OCI-LY1 (cell line): ENCODE measurements around the gene NECAP2.
"Not testable (repeated sequence)": the region's sequence is repeated elsewhere in the genome, so short reads cannot be mapped to it uniquely, and the experiment has no call there.

Source experiments
- H2AFZ ChIP-seq: fragments of 200-600 bp; sonication (generic), shearing (Covaris generic); 2 replicates; pipeline ENCODE4 v1.6.0; 2014; ENCODE audit warnings: antibody characterized with exemption, mild to moderate bottlenecking, low read length
- H3F3A ChIP-seq: fragments of 200-600 bp; sonication (generic), shearing (Covaris generic); 2 replicates; pipeline ENCODE4 v1.6.0; 2014; ENCODE audit warnings: mild to moderate bottlenecking, antibody characterized with exemption, low read length, moderate library complexity; ENCODE audit not compliant: insufficient read depth
- H3K27ac ChIP-seq: fragments of 200-600 bp; sonication (generic); 2 replicates; pipeline ENCODE4 v1.5.1; 2014; ENCODE audit warnings: low read length, mixed run types, mild to moderate bottlenecking, low read depth; ENCODE audit not compliant: poor library complexity, severe bottlenecking
- H3K27me3 ChIP-seq: fragments of 200-600 bp; sonication (generic); 2 replicates; pipeline ENCODE4 v1.6.0; 2014; ENCODE audit warnings: antibody characterized with exemption, mild to moderate bottlenecking, low read length, moderate library complexity; ENCODE audit not compliant: insufficient read depth
- H3K36me3 ChIP-seq: fragments of 200-600 bp; sonication (generic); 2 replicates; pipeline ENCODE4 v1.6.1; 2014; ENCODE audit warnings: mild to moderate bottlenecking, antibody characterized with exemption, low read length, moderate library complexity, mixed read lengths; ENCODE audit not compliant: insufficient read depth
- H3K4me1 ChIP-seq: fragments of 200-600 bp; sonication (generic); 2 replicates; pipeline ENCODE4 v1.5.1; 2014; ENCODE audit warnings: mild to moderate bottlenecking, low read length, moderate library complexity; ENCODE audit not compliant: insufficient read depth, severe bottlenecking
- H3K4me2 ChIP-seq: fragments of 200-600 bp; sonication (generic), shearing (Covaris generic); 2 replicates; pipeline ENCODE4 v1.6.1; 2014; ENCODE audit warnings: low read length
- H3K4me3 ChIP-seq: fragments of 200-600 bp; sonication (generic); 2 replicates; pipeline ENCODE4 v1.5.1; 2014; ENCODE audit warnings: low read length, low read depth, mild to moderate bottlenecking, mixed read lengths; ENCODE audit not compliant: poor library complexity, severe bottlenecking
- H3K79me2 ChIP-seq: fragments of 200-600 bp; shearing (Covaris generic); 2 replicates; pipeline ENCODE4 v1.6.1; 2016; ENCODE audit warnings: mixed run types, low read length, mixed read lengths; ENCODE audit not compliant: insufficient read depth
- H3K9ac ChIP-seq: fragments of 200-600 bp; sonication (generic), shearing (Covaris generic); 2 replicates; pipeline ENCODE4 v1.6.1; 2014; ENCODE audit warnings: mild to moderate bottlenecking, low read length, mixed read lengths
- H3K9me2 ChIP-seq: fragments of 200-600 bp; sonication (generic), shearing (Covaris generic); 2 replicates; pipeline ENCODE4 v1.6.1; 2014; ENCODE audit warnings: low read depth, mild to moderate bottlenecking, low read length, mixed read lengths
- H3K9me3 ChIP-seq: fragments of 200-600 bp; shearing (Covaris generic); 2 replicates; pipeline ENCODE4 v1.6.1; 2014; ENCODE audit warnings: low read length, mixed read lengths
- H4K20me1 ChIP-seq: fragments of 200-600 bp; sonication (generic), shearing (Covaris generic); 2 replicates; pipeline ENCODE4 v1.6.0; 2016; ENCODE audit warnings: mild to moderate bottlenecking, low read length; ENCODE audit not compliant: insufficient read depth
- EZH2 ChIP-seq: fragments of 200-600 bp; sonication (generic), shearing (Covaris generic); IDR thresholded peaks from 2 replicates; pipeline ENCODE4 v1.8.0; 2017; ENCODE audit warnings: borderline replicate concordance, mixed run types, mild to moderate bottlenecking, antibody characterized with exemption, low read length, moderate library complexity, mixed read lengths
- TF ChIP-seq, protein P1 (sequence below): fragments of 200-600 bp; sonication (generic), shearing (Covaris generic); IDR thresholded peaks from 2 replicates; pipeline ENCODE4 v1.5.1; 2017; ENCODE audit warnings: mild to moderate bottlenecking, antibody characterized with exemption, low read length, moderate library complexity, mixed read lengths

Gene NECAP2

GRCh38 chr1:16493731-16494130, 53.2 kb downstream of the NECAP2 start:
- not testable (repeated sequence) for H3K9me3 ChIP-seq, H3K27ac ChIP-seq, H3K4me1 ChIP-seq, H2AFZ ChIP-seq, H4K20me1 ChIP-seq, H3K36me3 ChIP-seq, H3K4me2 ChIP-seq, H3K4me3 ChIP-seq, H3K27me3 ChIP-seq, H3F3A ChIP-seq, H3K9me2 ChIP-seq, H3K9ac ChIP-seq, H3K79me2 ChIP-seq

- H3F3A ChIP-seq, H3K27ac ChIP-seq, H3K9ac ChIP-seq, H3K9me3 ChIP-seq, H3K4me3 ChIP-seq, H3K36me3 ChIP-seq, H3K79me2 ChIP-seq, H3K4me2 ChIP-seq, H2AFZ ChIP-seq, H3K9me2 ChIP-seq, H4K20me1 ChIP-seq, H3K27me3 ChIP-seq: not testable (repeated sequence)
- TF ChIP-seq, protein P1, sequence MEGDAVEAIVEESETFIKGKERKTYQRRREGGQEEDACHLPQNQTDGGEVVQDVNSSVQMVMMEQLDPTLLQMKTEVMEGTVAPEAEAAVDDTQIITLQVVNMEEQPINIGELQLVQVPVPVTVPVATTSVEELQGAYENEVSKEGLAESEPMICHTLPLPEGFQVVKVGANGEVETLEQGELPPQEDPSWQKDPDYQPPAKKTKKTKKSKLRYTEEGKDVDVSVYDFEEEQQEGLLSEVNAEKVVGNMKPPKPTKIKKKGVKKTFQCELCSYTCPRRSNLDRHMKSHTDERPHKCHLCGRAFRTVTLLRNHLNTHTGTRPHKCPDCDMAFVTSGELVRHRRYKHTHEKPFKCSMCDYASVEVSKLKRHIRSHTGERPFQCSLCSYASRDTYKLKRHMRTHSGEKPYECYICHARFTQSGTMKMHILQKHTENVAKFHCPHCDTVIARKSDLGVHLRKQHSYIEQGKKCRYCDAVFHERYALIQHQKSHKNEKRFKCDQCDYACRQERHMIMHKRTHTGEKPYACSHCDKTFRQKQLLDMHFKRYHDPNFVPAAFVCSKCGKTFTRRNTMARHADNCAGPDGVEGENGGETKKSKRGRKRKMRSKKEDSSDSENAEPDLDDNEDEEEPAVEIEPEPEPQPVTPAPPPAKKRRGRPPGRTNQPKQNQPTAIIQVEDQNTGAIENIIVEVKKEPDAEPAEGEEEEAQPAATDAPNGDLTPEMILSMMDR = peak; percentile 30
- peaks cover 15% of the 10 kb centered on the region for H3K4me1 ChIP-seq
Observed at GRCh38 chr1:16497474-16497904, 57.0 kb downstream of the NECAP2 start.

DNA sequence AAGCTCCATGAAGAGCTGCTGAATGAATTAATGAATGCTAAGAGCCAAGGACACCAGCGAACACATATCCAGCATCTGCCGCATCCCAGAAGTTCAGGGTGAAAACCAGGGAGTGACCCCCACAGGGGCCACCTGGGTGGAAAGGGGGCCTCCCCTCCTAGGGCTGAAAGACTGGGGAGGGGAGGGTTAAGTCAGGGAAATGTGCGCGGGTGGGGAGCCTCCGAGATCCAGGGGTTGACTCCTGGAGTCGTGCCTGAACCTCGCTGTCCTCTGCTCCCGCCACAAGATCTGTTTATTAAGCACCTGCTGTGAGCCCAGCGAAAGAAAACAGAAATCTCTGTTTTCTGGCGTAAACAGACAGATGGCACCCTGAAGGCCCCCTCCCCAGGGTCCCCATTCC, 57.5 kb downstream of the NECAP2 start:
- H3K9me2 ChIP-seq, H4K20me1 ChIP-seq, H2AFZ ChIP-seq, H3K9ac ChIP-seq, H3K27ac ChIP-seq, H3K79me2 ChIP-seq, H3K36me3 ChIP-seq, H3K9me3 ChIP-seq, H3K27me3 ChIP-seq, H3F3A ChIP-seq: not testable (repeated sequence)
- H3K4me1 ChIP-seq = peaks cover 15% of the 10 kb centered on the region
- H3K4me3 ChIP-seq = peak overlapping the region; percentile 67
- peak overlapping the region; percentile 99 for H3K4me2 ChIP-seq

DNA sequence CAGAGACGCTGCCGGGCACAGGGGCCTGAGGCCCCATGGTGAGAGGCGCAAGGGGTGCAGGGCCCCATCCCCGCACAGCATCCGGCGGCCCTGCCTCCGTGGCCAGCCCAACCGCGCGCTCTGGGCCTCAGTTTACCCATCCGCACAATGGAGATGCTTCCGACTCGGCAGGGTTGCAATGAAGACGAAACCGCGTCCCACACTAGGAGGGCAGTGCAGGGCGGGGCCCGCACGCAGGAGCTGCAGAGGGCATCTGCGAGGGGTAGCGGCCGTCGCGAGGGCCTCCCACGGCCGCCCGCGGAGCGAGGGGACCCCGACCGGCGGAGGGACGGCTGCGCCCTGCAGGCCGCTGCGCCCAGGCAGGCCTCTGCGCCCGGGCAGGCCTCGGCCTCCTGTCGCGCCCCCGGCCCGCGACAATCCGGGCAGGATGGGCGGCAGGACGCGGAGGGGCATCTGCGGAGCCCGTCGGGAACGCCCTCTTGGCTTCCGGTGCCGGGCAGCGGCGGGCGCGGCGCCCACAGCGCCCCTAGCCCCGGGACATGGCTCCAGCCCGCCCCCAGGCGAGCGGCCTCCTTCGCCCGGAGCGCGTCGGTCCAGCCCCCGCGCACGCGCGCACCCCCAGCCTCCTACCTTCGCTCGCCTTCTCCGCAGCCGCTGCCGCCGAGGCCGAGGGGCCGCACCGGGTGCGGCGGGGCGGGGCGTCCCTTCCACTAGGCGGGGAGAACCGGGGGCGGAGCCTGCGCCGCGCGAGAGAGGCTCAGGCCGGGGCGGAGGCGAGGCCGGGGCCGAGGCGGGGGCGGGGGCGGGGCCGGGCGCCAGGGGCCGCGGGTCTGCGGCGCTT, 58.3 kb downstream of the NECAP2 start:
- Histone ChIP-seq H3K36me3 (no peaks in the 10 kb centered on the region), H4K20me1 (no peaks in the 10 kb centered on the region), H2AFZ (no peak overlapping the region), H3K4me3 (peak overlapping the region; percentile 67), H3F3A (no peaks in the 10 kb centered on the region), H3K4me1 (peaks cover 15% of the 10 kb centered on the region), H3K9me2 (no peaks in the 10 kb centered on the region), H3K4me2 (peak overlapping the region; percentile 99), H3K79me2 (no peaks in the 10 kb centered on the region), H3K9me3 (no peaks in the 10 kb centered on the region), H3K27me3 (no peaks in the 10 kb centered on the region), H3K27ac (no peak overlapping the region), H3K9ac (peak overlapping the region; percentile 74)
- TF ChIP-seq, protein P1 = peak; percentile 18; the same call in 1 of the 2 replicates
- TF ChIP-seq EZH2 = no peak

DNA sequence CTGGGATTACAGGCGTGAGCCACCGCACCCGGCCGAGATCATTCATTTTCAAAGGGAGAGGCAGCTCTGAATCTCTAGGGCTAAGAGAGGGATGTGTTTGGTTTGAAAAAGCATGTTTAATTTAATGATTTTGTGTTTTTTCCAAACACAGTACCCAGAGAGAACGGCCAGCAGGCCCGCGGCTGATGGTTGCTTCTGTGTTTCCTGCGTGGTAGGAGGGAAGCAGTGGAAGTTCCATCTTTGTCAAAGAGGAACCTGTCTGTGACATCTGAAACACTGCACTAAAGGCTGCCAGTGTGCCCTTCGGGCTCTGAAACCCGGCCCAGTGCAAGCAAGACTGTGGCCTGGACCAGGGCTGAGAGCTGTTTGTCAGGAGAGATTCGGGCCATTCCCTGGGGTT, 59.9 kb downstream of the NECAP2 start:
- H3K4me1 ChIP-seq = peaks cover 15% of the 10 kb centered on the region
- H3K27me3 ChIP-seq, H3K9ac ChIP-seq, H4K20me1 ChIP-seq, H3K9me3 ChIP-seq, H3K36me3 ChIP-seq, H3F3A ChIP-seq, H3K27ac ChIP-seq, H3K79me2 ChIP-seq, H3K4me2 ChIP-seq, H2AFZ ChIP-seq, H3K9me2 ChIP-seq, H3K4me3 ChIP-seq: not testable (repeated sequence)

DNA sequence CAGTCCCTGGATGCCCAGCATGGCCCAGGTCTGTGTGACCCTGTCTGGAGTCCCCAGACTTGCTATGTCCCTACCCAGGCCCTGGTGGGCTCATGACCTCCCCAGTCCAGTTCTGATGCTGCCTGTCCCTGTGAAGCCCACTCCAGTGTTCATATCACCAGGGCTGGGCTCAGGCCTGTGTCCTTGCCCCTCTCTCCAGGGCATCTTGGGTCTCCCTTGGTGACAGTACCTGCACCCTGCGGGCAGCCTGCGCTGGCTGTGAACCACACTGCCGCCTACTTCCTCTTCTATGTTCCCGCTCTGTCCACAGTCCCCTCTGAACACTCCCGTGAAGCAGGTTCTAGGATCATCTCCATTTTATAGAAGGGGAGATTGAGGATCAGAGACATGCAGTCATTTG, 60.5 kb downstream of the NECAP2 start:
- H3K4me1 ChIP-seq = peaks cover 15% of the 10 kb centered on the region
- H3K9ac ChIP-seq, H3K79me2 ChIP-seq, H3F3A ChIP-seq, H3K9me3 ChIP-seq, H3K27ac ChIP-seq, H2AFZ ChIP-seq, H3K27me3 ChIP-seq, H4K20me1 ChIP-seq, H3K4me3 ChIP-seq, H3K36me3 ChIP-seq, H3K4me2 ChIP-seq, H3K9me2 ChIP-seq: not testable (repeated sequence)
